GM19240 (cell line): ENCODE results near the gene SYNE3.

Experiments used
- DNase-seq: peaks from one replicate; pipeline ENCODE4 v3.0.0; 2011; ENCODE audit warnings: low spot score; ENCODE audit not compliant: insufficient read length

The SYNE3 gene, protein sequence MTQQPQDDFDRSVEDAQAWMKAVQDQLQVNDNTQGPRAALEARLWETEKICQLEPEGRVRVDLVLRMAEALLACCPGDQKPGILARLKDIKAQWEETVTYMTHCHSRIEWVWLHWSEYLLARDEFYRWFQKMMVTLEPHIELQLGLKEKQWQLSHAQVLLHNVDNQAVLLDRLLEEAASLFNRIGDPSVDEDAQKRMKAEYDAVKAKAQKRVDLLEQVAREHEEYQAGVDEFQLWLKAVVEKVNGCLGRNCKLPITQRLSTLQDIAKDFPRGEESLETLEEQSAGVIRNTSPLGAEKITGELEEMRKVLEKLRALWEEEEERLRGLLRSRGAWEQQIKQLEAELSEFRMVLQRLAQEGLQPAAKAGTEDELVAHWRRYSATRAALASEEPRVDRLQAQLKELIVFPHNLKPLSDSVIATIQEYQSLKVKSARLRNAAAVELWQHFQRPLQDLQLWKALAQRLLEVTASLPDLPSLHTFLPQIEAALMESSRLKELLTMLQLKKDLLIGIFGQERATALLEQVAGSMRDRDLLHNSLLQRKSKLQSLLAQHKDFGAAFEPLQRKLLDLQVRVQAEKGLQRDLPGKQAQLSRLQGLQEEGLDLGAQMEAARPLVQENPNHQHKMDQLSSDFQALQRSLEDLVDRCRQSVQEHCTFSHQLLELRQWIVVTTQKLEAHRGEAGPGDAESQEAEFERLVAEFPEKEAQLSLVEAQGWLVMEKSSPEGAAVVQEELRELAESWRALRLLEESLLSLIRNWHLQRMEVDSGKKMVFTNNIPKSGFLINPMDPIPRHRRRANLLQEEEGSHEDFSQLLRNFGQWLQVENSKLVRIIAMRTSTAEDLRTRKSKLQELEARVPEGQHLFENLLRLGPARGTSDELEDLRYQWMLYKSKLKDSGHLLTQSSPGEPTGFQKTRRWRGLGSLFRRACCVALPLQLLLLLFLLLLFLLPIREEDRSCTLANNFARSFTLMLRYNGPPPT

DNA sequence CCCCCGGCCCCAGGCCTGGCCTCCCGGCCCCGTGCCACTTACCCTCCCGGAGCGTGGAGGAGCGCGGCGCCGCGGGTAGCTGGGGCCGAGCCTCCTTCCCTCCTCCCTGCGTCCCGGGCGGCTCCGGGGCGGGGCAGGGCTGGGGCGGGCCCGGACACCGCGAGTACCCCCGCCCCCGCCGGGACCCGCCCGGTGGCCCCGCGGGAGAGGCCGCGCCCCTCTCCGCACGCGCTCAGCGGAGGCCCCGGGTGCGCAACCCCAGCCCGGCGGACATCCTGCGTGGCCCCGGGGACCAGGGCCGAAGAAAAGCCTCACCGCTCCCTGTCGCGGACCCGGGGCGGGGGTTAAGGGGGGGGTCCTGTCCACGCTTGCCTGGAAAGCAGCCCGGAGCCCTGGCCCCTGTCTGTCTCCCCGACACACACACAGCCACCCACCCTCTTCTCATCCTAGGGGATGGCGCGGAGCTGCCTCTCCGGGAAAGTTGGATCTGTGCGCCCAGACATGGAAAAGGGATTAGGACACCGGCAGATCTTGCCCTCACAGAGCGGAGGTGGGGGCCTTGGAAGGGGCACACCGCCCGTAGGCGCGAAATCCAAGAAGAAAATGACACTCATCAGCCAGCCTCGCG lies at the start of gene SYNE3:
SYNE3 (minus strand) TSS at position 97 of the 628 bp plus-strand sequence. CDS start 40,829 bp downstream, outside the sequence.
- DNase-seq, result no peak

GRCh38 chr14:95564060-95564459 lies 47.6 kb upstream of the SYNE3 start:
- no peak for DNase-seq

GRCh38 chr14:95562892-95563685 lies 46.6 kb upstream of the SYNE3 start:
- DNase-seq, result no peak

DNA sequence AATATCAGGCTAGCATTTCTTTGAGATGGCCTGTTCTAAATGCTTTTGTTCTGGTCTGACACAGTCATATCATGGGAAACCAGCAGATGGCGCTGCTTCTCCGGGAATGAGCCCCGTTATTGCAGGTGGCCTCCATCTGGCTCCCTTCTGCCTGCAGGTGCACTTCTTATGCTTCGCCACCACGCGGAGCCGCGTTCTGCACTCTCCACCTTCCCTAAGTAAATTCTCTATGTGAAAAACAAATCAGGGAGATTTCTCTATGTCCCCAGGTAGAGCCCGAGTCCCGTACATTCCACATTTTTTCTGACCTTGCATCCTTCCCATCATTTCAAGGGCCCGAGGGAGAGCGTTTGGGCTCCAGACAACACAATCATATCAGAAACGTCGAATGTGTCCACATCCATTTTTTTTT lies 44.6 kb upstream of the SYNE3 start:
- DNase-seq, result peak; percentile 85

DNA sequence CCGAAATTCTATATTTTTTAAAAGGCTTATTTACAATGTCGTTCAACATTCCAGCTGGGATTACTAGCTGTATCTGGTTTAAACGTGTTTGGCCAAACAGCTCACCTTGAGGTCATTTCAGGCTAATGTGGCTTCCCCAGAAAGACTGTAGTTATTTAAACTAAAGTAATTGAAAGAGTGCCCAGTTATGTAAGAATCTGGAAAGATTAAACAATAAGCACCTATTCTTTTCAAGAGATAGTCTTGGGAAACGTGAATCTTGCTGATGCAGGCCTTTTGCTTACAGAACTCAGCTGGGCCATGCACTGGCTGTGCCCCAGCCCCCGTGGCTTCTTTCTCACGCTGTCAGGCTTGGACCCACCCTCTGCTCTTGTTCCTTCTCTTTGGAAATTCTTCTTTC lies 42.8 kb upstream of the SYNE3 start:
- no peak for DNase-seq

GRCh38 chr14:95557832-95558231 lies 41.4 kb upstream of the SYNE3 start:
- DNase-seq, result no peak

GRCh38 chr14:95557291-95557690 lies 40.8 kb upstream of the SYNE3 start:
- no peak for DNase-seq

- no peak for DNase-seq
Observed at GRCh38 chr14:95555053-95555452, 38.6 kb upstream of the SYNE3 start.

- DNase-seq, result no peak
Observed at GRCh38 chr14:95553141-95553540, 36.7 kb upstream of the SYNE3 start.

DNA sequence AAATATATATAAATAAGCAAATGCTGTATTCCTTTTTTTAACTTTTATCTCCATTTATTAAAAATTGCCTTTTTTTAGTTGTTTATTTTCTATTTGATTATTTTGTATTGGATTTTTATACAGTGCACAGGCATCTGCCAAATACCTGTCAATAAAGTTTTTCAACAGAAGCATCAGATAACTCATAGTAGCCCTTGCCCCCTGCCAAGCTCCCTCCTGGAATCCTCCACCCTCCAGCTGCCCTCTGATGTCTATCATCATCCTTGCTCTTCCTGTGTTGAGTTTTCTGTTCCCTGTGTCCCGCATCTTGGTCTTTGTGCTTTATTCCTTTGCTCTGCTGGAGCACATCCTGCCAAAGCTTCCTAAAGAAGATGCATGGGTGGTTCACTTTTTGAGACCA lies 35.0 kb upstream of the SYNE3 start:
- no peak for DNase-seq

DNA sequence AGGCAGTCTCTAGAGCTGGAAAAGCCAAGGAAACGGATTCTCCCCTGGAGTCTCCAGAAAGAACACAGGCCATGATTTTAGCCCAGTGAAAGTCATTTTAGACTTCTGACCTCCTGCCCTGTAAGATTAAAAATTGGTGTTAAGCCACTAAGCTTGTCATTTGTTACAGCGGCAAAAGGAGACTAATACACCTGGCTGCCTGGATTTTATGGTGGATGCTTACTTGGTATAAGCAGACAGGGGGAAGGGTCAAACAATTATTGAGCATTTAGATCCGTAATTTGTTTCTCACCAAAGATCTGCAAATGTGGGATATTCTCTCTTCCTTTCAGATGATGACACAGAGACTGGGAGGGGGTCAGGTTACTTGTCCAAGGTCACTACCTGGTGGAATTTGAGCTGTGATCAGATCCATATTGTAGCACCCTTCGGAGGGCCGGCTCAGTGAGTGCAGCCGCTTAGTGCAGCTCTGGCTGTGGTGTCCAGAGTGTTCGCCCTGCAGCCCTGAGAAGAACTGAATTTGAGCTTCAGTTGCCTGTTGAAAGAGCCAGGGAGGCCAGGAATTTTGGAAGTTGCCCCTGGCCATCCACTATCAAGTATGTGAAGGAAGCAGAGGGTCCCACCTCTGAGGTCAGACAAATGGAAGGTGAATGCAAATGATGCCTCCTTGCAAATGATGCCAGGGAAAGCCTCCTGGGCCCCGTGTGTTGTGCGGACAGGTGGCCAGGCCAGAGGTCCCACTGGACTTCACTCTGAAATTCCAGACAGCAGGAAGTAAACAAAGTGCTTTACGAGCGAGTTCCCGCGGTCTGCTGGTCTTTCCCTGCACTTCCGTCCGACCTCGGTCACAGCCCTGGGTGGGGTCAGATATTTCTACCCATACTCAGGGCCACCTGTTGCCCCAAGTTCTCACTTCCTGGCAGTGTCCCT lies 33.5 kb upstream of the SYNE3 start:
- DNase-seq, result no peak

- DNase-seq, result no peak
Observed at GRCh38 chr14:95548328-95548929, 32.0 kb upstream of the SYNE3 start.

DNA sequence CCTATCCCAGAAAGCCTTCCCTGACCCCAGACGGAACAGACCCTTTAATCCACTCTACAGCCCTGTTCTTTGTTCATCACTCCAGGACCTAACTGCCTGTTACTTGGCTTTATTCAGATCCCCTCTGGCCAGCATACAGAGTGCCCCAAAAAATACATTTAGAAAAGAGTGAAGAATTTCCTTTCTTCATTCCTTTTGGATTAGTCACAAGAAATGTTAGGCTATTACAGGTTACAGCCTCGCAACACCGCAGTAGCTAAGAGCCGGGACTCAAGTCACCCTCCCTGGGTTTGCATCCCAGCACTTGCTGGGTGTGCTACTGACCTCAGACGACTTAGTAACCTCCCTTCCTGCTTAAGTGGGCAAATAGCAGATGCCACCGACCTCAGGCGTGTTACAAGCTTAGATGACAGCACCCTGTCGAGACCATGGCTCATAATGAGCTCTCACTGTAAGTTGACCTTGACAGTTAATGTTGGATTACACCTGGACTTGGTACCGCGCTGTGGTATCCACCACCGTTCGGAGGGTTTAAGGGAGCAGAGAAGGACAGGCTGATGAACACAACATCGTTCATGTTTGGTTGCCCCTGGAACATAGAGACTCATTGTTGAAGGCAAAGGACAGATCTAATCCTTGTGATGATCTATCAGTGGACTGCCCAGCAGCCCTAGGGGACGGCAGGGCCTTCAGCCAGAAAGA lies 31.3 kb upstream of the SYNE3 start:
- no peak for DNase-seq

DNA sequence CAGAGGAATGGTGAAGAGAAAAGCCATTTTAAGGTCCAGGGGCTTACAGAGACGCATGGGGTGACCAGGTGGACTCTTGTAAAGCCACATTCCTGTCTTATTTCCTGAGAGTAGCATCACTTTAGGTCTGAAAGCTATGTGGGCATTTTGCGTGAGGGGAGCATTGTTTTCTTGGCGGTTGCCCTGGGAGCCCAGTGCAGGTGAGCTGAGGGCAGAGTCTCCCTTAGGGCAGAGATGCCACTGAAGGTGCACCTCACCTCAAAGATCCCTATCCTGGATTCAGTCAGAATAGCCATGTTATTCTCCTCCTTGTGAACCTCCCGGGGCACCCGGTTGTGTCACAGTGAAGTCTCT lies 30.8 kb upstream of the SYNE3 start:
- no peak for DNase-seq

DNA sequence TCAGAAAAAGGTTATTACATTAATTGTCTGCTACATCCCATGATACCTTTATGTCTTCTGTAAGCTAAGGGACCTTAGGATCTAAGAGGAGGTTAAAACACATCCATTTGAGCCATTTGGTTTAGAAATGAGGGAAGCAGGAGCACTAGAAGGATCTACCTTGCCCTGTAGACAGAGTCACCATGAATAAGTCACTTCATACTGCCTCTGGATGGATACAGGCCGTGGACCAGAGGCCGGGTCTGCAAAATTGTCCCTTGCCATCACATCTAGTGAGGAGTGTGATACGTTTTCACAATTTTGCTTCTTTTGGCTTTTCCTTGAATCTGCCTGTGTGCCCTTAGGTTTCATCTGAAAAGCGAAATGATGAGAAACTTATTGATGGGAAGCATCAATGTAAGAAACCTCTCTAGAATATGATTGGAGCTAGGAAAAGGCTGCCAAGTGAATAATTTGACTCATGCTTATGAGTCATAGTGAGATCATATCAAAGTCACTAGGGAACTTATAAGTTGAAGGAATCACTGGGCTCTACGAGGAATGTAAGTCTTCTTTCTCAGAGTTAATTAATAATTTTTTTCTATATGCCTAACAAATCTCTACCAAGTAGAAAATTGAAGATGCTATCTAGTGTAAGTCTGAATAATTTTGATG lies 29.2 kb upstream of the SYNE3 start:
- no peak for DNase-seq

DNA sequence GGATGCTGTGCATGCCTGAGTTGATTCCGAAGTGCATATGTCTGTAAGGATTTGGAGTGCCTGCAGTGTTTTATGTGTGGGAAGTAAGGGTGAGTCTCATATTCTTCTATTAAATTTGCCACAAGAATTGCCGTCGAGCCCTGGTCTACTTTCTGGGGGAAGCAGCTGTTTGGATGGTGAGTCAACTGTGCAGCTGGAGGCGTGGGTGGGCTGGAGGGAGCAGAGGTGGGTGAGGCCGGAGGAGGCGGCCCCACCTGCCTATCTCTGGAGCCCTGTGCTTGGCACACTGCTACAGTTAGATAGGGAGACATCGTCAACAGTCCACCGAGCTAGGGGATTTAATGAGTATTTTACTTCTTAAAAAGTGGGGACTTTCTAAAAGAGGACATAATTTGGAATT lies 28.1 kb upstream of the SYNE3 start:
- DNase-seq, result no peak

DNA sequence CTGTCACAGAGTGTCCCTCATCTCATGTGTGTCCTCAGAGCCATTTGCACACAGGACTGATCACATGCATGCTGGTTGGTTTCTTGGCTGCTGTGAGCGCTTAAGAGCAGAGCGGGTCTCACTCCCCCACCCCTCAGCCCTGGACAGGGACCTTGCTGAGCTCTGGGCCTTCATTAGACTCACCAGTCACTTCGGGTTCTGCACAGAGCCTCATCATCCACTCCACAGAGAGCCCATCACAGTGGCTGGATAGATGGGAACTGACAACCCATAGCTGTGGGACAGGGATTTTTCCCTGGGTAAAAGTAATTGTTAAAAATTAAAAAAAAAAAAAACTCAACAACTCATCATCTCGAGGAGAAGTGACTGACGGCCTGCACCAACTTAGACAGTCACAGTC lies 26.6 kb upstream of the SYNE3 start:
- DNase-seq, result no peak
